ENCODE results near the gene FLT4. TPM values are rescaled to one million over a fixed set of nuclear protein-coding genes. Genes with fewer than 3 reads are reported as not detected.

FLT4 gene
- polyA plus RNA-seq, 1 donor (not counting 4 experiments of a cell fraction or from before 2014, with no cell fraction given): not detected

- Histone ChIP-seq H3K27ac (ENCODE audit: control insufficient read depth, insufficient read depth, low read length) (no peak overlapping the region), H3K4me1 (ENCODE audit: control insufficient read depth, extremely low read depth, insufficient read depth, low read length) (no peaks in the 10 kb centered on the region), H3K4me2 (ENCODE audit: control insufficient read depth, extremely low read depth, insufficient read depth, low read depth, low read length) (no peak overlapping the region), H2AFZ (ENCODE audit: control insufficient read depth, low read length) (no peak overlapping the region), H3K79me2 (ENCODE audit: control insufficient read depth, insufficient read depth, low read length) (no peaks in the 10 kb centered on the region), H3K9ac (ENCODE audit: control insufficient read depth, extremely low read depth, insufficient read depth, low read length) (no peak overlapping the region), H4K20me1 (ENCODE audit: control insufficient read depth, extremely low read depth, insufficient read depth, low read length) (no peaks in the 10 kb centered on the region), H3K9me3 (ENCODE audit: control insufficient read depth, low read depth, low read length) (no peaks in the 10 kb centered on the region), H3K36me3 (ENCODE audit: control insufficient read depth in 2 of 2, extremely low read depth in 1 of 2, insufficient read depth in 2 of 2, low read length in 2 of 2) (no peaks in the 10 kb centered on the region), H3K9me1 (ENCODE audit: control insufficient read depth, extremely low read depth, insufficient read depth, low read length) (no peaks in the 10 kb centered on the region), H3K27me3 (ENCODE audit: control insufficient read depth, extremely low read depth, insufficient read depth, low read length) (peaks cover 35% of the 10 kb centered on the region), H3K4me3 (ENCODE audit: control insufficient read depth in 2 of 3, extremely low read depth in 1 of 3, insufficient read depth in 2 of 3, low read depth in 1 of 3, low read length in 3 of 3) (no peak overlapping the region)
- dilution Hi-C loops (cut with MboI; ENCODE audit: extremely low pct_ligation_motif_present, low sequenced_read_pairs): no loop called here
- FAIRE-seq: no peak
- no peak for TF ChIP-seq EZH2 (IDR thresholded peaks at IDR 0.05; ENCODE audit: low read length)
- TF ChIP-seq CTCF (optimal IDR thresholded peaks at IDR 0.05 in 1 of 3, IDR thresholded peaks at IDR 0.05 in 1 of 3, conservative IDR thresholded peaks at IDR 0.05 in 1 of 3; ENCODE audit: extremely low read depth in 1 of 3, insufficient read depth in 2 of 3, low read length in 3 of 3): no peak
- no peak for DNase-seq (ENCODE audit: low read depth, low spot score)
These were observed 54.4 kb downstream of the FLT4 start for GRCh38 chr5:180595046-180595379.

GRCh38 chr5:180594311-180595045 lies 54.9 kb downstream of the FLT4 start:
- no peaks in the 10 kb centered on the region for H3K9me1 ChIP-seq (ENCODE audit: control insufficient read depth, extremely low read depth, insufficient read depth, low read length)
- H3K27ac ChIP-seq (ENCODE audit: control insufficient read depth, insufficient read depth, low read length): no peak overlapping the region
- no peaks in the 10 kb centered on the region for H3K9me3 ChIP-seq (ENCODE audit: control insufficient read depth, low read depth, low read length)
- H2AFZ ChIP-seq (ENCODE audit: control insufficient read depth, low read length): no peak overlapping the region
- no peaks in the 10 kb centered on the region for H3K36me3 ChIP-seq (ENCODE audit: control insufficient read depth in 2 of 2, extremely low read depth in 1 of 2, insufficient read depth in 2 of 2, low read length in 2 of 2)
- TF ChIP-seq EZH2 (IDR thresholded peaks at IDR 0.05; ENCODE audit: low read length) (no peak), CTCF (optimal IDR thresholded peaks at IDR 0.05 in 1 of 3, IDR thresholded peaks at IDR 0.05 in 1 of 3, conservative IDR thresholded peaks at IDR 0.05 in 1 of 3; ENCODE audit: extremely low read depth in 1 of 3, insufficient read depth in 2 of 3, low read length in 3 of 3) (no peak)
- no peak for FAIRE-seq
- no peaks in the 10 kb centered on the region for H4K20me1 ChIP-seq (ENCODE audit: control insufficient read depth, extremely low read depth, insufficient read depth, low read length)
- dilution Hi-C loops (cut with MboI; ENCODE audit: extremely low pct_ligation_motif_present, low sequenced_read_pairs): no loop called here
- H3K4me2 ChIP-seq (ENCODE audit: control insufficient read depth, extremely low read depth, insufficient read depth, low read depth, low read length): no peak overlapping the region
- H3K4me1 ChIP-seq (ENCODE audit: control insufficient read depth, extremely low read depth, insufficient read depth, low read length): no peaks in the 10 kb centered on the region
- H3K4me3 ChIP-seq (ENCODE audit: control insufficient read depth in 2 of 3, extremely low read depth in 1 of 3, insufficient read depth in 2 of 3, low read depth in 1 of 3, low read length in 3 of 3): no peak overlapping the region
- no peak overlapping the region for H3K9ac ChIP-seq (ENCODE audit: control insufficient read depth, extremely low read depth, insufficient read depth, low read length)
- peaks cover 40% of the 10 kb centered on the region for H3K27me3 ChIP-seq (ENCODE audit: control insufficient read depth, extremely low read depth, insufficient read depth, low read length)
- DNase-seq (ENCODE audit: low read depth, low spot score): no peak
- H3K79me2 ChIP-seq (ENCODE audit: control insufficient read depth, insufficient read depth, low read length): no peaks in the 10 kb centered on the region
